ENCODE data around the gene NHLH1.

Gene NHLH1

DNA sequence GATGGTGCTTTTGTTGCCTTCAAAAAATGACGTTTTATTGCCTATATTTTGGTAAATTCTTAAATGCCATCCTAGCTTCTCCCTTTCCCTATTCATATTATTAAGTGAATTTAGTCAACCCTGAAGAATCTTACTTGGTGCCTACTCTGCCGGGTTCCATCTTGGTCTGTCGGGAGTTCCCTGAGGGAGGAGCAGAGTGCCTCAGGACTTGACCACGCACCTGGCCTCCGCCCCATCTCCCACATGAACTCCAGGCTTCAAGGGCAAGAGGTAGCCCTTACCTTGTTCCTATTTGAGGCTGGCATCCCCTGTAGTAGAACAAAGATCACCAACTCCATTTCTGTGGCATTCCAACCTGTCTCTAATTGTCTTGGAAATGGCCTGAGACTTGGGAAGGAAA is 55.0 kb downstream of the NHLH1 start:
- no peaks in the 10 kb centered on the region for H3K4me1 ChIP-seq (ENCODE audit: control insufficient read depth, insufficient read depth, low read length)
- no peak overlapping the region for H3K27ac ChIP-seq (ENCODE audit: low read depth, low read length)
- H3K9me3 ChIP-seq (ENCODE audit: control insufficient read depth, insufficient read depth, low read depth, low read length), result no peaks in the 10 kb centered on the region
- peaks cover 92% of the 10 kb centered on the region for H3K36me3 ChIP-seq (ENCODE audit: control insufficient read depth, insufficient read depth, low read length)
- H3K4me3 ChIP-seq (ENCODE audit: low read depth, low read length), result no peak overlapping the region
- H3K27me3 ChIP-seq (ENCODE audit: control insufficient read depth, insufficient read depth, low read length), result no peaks in the 10 kb centered on the region
- no peak overlapping the region for H3K9ac ChIP-seq (ENCODE audit: low read length)
